NCI-H226 (cell line): Measurements from ENCODE around the gene P2RX2.

Source experiments
- DNase-seq: peaks from one replicate; pipeline ENCODE4 v3.0.0-alpha.2; 2015

P2RX2 gene

DNA sequence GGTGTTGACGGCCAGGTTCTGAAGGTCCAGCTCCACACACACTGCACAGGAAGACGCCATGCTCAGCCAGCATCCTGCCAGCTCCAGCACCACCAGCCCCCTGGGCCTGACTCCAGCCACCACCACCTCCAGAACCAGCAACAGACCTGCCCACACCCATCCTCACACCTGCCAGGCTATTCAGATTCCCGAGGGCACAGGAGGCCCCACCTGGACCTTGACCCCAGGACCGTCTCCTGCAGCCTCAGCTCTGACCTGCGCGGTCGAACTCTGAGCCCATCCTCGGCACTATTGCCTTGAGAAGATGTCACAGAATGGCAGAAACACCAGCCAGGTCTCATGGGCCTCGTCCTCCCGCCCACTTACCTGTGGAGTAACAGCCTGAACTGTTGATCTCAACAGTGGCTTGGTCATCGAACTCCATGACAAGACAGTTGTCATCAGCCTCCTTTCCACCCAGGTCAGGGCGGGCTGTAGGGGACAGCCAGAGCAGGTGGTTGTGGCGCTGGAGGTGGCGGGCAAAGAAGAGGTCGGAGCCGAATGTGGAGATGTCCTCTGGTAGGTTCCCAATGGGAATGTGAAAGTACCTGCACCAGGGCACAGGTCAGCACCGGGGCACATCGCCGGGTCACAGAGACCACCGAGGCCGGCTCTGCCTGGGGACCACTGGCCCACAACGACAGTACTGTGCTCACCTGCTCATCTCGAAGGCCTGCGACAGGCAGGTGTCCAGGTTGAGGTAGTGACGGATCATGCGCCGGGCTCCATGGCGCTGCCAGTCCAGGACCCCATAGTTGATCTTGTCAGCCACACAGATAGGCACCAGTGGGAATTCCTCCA lies 23.5 kb downstream of the P2RX2 start:
- no peak for DNase-seq

DNA sequence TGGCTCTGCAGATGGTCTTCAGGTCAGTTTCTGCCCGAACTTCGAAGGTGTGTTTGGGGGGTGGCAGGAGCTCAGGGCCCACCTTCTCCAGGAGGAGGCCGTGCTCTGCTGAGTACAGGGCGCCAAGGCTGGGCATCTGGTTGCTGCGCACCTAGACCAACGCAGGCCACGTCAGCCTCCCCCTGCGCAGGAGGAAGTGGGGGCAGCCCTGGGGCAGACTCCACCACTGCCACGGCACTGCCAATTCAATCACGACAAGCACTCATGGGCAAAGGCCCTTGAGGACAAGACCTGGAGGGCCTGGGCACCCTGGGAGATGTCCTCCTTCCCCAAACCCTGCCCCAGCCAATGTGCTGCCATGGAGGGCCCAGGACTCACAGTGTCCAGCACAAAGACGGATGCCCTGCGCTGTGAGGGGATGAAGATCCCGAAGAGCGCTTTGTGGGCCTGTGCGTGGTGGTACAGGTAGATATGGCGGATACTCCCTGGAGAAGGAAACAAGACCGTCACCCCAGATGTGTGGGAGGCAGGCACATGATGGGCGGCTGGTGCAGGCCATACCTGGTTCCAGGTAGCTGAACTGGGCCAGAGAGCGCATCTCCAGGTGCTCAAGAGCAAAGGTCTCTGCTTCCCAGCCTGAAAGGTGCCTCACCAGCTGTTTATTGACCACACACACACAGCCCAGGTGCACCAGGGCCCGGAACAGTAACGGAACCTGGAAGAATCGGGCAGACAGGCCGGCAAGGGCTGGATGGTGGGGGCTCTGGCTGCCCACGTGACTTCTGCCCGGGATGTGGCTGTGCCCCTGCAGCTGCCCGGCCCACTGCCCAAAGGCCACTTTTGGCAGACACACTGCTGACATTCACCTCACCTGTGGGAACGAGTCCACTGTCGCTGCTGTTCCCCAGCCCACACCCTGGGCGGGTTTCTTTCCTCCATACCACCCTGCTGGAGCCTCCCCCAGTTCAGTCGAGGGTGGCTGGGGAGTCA lies 24.6 kb downstream of the P2RX2 start:
- DNase-seq, result no peak

DNA sequence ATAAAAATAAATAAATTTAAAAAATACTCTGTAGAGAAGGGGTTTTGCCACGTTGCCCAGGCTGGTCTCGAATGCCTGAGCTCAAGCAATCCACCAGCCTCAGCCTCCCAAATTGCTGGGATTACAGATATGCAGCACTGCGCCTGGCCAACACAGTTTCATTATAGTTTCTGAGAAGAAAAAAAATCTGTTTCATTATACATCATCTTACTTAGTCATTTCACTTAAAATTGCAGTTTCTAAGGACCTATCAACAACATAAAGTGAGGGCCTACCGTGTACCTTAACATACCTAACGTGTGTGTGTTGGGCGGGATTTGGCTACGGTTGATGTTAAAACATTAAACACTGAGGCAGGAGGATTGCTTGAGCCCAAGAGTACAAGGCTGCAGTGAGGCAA lies 28.3 kb downstream of the P2RX2 start:
- no peak for DNase-seq

DNA sequence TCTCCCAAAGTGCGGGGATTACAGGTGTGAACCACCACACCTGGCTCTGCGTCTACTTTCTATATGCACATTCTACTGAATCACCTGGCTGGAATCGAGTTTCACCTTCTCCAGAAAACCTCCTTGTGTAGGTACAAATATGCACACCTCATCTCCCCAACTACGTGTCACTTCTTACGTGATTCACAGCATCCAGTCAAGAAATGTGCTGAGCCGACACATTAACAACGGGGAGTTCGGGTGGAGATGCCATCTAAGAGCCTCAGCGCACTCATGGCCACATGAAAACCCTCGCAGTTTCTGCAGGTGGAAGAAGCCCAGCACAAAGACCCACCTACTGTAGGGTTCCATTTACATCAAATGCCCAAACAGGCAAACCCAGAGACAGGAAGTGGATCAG lies 29.3 kb downstream of the P2RX2 start:
- DNase-seq, result no peak

DNA sequence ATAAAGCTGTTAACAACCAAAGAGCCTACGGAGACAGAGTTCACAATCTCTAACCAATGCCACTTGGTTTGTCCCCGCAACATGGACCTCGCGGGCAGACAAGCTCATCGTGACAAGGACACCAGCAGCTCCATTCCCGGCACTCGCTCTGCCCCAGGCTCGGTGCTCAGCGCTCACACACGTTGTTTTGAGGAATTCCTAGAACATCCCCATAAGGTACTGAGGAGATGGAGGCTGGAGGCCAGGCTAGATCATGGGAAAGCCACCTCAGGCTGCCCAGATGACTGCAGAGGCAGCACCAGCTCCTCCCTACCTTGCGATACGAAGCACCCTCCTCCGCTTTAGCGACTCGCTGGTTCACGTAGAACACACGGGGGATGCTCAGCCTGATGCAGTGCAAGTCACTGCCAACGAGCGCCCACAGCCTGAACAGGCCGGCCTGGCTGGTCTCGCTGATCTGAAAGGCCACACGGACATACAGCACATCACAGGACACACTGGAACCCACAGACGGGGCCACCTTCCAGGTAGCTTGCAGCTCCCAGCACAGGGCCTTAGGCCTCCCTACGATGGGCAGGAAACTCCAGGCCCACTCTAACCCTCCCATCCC lies 30.1 kb downstream of the P2RX2 start:
- DNase-seq, result no peak

DNA sequence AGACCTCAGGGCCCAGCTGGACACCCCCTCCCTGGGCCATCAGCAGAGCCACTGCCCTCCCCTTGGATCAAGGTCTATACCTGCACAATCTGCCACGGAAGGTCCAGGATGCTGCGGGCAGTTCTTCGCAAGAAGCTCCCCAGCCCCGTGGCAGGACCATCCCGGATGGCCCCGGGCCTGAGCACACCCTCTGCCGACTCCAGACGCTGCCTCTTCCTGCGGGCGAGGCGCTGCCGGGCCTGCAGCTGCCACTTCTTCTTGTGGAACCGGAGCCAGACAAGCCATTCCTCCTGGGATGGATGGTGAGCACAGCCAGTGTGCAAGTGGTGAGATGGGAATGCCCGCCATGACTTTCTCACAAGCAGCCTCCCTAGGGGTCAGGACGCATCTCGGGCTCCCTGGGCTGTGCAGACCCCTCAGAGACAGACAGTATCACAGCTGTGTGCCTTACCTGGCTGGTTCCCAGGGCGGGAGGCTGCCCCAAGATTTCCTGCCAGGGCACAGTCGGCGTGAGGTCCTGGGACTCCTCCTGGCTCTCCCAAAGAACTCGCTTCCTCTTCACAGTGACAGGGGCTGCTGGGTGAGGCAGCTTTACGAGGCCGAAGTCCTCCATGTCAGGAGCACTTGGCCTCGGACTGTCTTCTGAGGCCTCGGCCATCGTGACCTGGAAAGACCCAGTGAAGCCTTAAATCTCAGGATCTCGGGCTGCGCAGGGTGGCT lies 30.8 kb downstream of the P2RX2 start:
- no peak for DNase-seq

DNA sequence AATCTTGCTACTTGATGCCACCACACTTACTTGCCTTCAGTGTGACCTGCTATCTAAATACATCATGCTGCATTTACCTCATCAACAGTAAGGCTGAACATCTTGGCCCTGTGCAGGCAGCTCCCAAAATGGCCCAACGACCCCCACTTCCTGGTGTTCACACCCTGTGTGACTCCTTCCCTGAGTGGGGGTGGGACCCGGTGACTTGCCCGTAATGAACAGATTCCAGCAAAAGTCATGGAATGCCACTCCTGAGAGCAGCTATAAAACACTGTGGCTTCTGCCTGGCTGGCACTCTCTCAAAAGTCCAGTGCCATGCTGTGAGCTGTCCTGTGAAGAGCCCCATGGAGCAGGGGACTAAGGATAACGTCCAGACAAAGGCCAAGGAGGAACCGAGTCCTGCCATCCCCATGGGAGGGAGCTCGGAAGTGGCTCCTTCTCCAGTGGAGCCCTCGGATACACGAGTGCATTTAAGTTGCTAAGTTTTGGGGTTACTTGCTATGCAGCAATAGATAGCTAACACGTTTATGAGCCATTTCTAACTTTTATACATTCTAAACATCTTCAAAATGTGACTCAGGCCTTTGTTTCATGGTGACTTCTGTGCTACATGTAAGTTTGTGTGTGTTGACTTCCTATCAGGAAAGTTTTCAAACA lies 33.0 kb downstream of the P2RX2 start:
- no peak for DNase-seq

DNA sequence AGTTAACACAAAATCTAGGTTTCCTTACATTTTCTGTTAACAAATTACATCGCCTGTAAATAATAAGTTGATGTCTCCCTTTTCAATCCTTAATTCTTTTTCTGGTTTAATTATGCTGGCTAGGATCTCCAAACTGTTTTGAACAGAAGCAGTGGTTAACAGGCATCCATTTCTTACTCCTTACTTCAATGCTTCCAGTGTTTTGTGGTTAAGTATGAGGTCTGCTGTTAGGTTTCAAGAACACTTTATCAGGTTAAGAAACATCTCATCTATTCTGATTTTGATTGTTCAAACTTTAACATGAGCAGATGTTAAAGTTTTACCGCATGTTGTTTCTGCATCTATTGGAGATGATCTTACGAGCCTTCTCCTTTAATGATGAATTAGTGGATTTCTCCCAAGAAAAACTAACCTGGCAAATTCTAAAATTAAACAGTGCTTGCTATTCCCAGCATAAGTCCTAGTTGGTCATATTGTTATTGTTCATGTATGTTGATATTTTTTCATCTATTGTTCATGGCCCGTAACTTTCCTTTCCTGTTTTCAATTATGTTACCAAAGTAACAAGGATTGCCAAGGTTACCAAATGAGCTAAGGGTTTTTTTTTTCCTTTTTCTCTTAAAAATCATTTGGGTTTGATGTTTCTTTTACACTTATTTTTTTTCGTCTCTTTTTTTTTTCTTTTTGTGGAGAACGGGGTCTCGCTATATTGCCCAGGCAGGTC lies 35.2 kb downstream of the P2RX2 start:
- DNase-seq, result no peak

DNA sequence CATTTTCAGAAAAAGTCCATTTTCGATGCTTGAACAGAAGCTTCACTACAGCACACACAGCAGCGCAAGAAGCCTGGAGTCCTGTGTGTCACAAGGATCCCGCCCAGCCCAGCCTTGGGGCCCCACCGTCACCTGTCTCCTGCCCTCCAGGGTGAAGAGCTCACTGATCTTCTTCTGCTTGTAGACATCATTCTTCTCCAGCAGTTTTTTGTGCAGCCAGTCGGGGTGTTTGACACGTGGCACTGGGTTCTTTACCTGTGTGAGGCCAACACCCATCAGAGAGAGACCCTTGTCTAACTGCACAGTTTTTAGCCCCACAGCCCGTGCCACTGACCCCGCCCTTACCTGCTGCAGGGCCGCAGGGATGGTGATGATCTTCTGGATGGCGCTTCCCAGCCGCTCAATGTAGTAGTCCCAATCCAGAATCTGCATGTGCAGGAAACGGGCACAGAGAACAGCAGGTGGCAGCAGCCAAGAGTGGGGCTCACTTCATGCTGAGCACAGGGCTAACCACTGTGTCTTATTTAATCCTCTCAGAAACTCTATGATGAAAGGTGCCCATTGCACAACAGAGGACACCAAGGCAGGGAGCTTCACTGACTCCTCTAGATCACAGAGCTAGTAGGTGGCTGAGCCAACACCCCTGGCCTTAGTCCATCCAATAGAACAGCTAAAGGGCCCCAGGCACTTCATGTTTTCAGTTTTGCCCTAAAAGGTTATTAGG lies 38.6 kb downstream of the P2RX2 start:
- DNase-seq, result no peak

DNA sequence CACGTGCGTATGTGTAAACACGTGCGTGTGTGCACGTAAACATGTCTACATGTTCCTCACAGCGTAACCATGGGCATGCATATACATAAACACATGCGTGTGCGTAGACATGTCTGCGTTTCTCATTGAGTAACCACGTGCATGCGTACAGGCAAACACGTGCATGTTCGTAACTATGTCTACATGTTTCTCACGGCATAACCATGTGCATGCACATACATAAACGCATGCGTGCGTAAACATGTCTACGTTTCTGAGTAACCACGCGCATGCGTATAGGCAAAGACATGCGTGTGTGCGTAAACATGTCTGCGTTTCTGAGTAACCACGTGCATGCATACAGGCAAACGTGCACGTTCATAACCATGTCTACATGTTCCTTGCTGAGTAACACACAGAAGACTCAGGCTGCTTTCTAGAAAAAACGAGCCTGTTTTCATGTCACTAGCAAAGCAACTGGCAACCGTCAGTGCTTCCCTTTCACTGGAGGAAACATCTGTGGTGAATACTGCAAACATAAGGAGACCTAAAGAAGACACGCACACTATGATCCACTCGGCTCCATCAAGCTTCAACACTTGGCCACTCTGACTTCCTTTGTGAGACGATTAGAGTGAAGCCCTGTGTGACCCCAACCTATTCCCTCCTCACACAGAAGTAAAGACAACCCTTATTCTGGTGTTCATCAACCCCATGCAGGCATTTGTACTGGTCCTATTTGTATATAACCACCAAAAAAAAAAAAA lies 39.7 kb downstream of the P2RX2 start:
- no peak for DNase-seq

DNA sequence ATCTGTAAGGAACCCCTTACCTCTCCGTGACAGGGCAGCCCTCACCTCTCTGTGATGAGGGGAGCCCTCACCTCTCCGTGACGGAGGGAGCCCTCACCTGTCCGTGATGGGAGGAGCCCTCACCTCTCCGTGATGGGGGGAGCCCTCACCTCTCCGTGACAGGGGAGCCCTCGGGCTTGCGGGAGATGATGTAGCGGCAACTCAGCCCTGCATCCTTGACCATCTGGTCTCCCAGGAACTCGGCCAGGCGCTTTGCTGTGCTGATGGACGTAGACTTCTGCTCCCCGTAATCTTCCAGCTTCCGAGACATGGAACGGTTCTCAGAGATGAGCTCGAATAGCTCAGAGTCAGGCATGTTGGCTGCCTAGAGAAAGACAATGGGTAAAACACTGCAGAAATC lies 40.6 kb downstream of the P2RX2 start:
- no peak for DNase-seq

DNA sequence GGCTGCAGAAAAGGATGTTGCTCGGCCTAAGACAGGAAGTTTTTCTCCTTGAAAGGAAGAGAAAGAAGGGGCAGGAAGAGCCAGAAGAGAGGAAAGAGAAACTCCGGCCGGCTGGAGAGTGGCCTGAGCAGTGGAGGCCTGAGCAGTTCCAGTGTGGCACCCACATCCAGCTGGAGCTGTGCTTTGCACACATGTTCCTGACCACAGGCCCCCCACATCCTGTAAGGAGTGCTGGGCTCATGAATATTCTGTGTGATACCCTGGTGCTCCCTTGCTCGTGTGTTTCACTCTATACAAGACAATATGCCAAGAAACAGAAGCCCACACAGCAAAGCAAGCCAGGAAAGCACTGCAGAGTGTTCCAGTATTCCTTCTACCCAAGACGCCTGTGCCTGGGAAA lies 41.5 kb downstream of the P2RX2 start:
- DNase-seq, result no peak

DNA sequence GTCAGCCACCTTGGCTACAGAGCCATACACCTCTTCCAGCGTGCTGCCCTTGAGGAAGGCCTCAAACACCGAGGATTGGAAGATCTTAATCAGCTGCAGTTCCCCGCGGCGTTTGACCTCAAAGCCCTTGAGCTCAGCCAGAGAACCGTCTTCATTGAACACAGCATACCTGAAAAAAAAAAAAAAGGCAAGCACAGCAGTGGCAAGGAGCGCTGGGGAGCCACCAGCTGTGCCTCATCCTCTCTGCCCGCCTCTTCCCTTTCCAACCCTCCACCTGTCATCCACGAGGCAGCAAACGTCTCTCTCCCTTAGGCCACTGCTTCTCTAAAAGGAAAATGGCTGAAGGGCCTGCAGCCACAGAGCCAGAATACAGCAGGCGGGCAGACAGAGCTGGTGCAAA lies 42.4 kb downstream of the P2RX2 start:
- DNase-seq, result no peak

DNA sequence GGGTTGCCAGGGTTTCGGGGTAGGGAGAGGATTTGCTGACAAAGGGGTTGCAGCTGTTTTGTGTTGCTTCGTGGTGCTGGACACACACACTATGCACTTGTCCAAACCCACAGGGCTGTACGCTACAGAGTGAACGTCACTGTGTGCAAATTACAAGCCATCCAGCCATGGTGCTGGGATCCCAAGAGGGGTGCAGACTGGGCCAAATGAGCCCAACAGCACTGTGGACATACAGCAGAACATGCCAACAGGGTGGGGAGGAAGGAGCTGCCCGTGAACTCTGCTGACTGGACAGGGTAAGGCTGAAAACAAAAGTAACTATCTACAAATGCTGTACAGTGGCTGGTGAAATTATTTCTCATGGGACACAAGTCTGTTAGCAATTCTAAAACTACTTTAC lies 43.4 kb downstream of the P2RX2 start:
- no peak for DNase-seq

DNA sequence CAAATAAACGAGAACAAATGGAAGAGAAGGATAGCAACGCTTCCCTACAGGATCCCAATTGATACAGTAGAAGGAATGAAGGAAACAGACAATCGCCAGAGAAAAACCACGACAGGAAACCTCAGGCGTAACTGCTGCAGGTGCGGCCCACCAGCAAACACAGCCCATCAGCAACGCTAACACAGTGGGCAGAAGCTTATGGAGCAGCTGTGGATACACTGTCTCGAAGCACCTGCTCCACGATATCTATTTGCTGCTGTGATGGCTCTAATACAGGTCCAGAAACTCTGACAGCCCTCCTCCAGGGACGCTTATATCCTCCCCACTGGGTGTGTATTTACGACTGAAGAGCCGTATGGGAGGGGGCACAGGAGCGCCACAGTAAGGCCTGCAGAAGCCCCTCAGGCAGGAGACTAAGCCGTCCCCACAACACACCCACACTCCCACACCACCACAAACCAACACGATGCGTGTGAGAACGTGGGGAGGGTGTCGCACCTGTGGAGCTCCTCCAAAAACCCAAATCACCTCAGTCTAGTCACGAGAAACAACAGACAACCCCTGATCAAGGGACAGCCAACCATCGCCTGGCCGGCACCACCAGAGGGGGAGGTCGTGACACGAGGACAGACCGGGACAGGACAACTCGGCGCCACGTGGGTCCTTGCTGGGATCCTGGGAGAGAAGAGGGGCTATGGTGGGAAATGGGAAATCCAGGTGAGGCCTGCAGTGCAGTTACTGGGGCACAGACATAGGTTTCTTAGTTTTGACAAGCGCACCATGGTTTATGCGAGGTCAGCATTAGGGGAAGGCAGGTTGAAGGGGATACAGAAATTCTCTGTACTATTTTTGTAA lies 44.6 kb downstream of the P2RX2 start:
- DNase-seq, result no peak

DNA sequence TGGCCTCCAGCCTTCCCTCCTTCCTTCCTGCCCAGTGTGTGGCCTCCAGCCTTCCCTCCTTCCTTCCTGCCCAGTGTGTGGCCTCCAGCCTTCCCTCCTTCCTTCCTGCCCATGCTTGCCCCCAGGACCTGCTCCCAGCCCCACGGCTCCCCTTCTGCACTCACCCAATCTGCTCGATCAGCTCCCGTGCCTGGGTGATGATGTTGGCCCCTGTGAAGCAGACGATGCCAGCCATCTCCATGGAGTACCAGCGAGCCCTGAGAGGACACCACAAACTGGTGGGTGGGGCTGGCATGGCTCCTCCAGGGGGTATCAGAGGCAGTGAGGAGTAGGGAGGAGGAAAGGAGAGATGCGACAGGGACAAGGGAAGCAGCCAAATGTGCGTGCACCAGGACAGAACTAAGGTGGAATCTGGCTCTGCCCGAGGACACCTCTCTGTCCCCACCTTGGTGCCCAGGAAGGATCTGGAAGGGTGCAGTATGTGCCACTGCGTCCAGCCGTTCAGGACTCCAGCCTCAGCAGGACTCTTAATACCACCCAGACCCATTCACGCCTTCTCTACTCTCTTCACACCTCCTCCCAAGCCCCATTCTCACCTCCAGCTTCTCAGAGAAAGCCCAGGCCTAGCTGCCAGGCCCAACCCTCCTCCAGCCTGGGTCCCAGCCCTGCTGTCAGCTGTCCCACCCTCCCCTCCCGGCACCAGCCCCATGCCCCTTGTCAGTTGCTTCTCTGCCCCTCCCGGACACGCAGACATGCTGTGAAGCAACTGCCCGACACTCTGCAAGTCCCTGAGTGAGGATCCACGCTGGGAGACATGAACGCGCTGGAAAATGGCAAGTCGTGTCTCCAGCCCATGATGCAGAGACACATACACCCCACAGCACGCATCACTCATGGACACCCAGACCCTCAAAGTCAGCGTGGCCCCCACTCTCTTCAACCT lies 45.9 kb downstream of the P2RX2 start:
- DNase-seq, result no peak

DNA sequence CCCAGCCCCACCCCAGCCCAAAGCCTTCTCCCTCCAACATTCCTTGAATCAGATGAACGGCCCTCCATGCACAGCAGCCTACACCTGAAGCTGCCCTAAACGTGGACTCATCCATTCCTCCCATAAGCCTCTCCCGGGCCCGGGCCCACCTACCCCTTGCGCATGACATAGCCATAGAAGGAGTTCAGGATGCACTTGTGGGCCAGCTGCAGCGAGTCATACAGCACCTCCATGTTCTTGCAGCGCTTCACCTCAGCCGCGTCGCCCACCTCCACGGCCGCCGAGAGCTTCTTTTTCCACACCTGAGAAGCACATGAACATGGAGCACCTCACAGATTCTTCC lies 46.5 kb downstream of the P2RX2 start:
- no peak for DNase-seq

DNA sequence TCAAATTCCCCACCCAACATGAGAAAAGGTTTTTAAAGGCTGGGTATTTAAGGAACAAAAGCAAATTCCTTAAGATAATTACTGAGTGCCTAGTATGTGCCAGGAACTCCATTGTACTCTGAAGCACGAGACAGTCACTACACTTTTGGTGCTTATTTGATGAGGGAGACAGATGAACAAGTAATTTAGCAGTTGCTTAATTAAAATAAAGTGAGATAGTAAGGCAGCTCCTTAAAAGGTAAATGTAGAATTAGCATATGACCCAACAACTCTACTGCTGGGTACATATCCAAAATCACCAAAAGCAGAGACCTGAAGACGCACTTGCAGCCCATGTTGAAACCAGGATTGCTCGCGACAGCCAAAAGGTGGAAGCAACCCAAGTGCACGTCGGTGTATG lies 47.2 kb downstream of the P2RX2 start:
- no peak for DNase-seq
